Neural cell (in vitro differentiated cells): ENCODE data around the gene ADGRG6. TPM values are rescaled to one million over a fixed set of nuclear protein-coding genes. Genes with fewer than 3 reads are reported as not detected.

Experiments
- H2AFZ ChIP-seq: fragments of 200-600, 300-800 bp; sonication (generic), shearing (Covaris generic); 2 replicates; pipeline ENCODE4 v1.6.0; 2014; ENCODE audit warnings: low read depth, mild to moderate bottlenecking, antibody characterized with exemption, low read length, moderate library complexity
- H3F3A ChIP-seq: fragments of 200-600 bp; shearing (Covaris generic); 2 replicates; pipeline ENCODE4 v1.6.1; 2016; ENCODE audit warnings: mild to moderate bottlenecking, moderate library complexity, mixed read lengths, antibody characterized with exemption, low read length; ENCODE audit not compliant: insufficient read depth, poor library complexity, severe bottlenecking
- H3K27ac ChIP-seq: fragments of 200-600, 300-800 bp; sonication (generic), shearing (Covaris generic); 2 replicates; pipeline ENCODE4 v1.5.1; 2014; ENCODE audit warnings: mild to moderate bottlenecking, low read length, moderate library complexity
- H3K27me3 ChIP-seq: fragments of 300-800, 200-600 bp; sonication (generic), shearing (Covaris generic); 2 replicates; pipeline ENCODE4 v1.6.0; 2014; ENCODE audit warnings: mild to moderate bottlenecking, low read depth, low read length, moderate library complexity; ENCODE audit not compliant: insufficient read depth
- H3K36me3 ChIP-seq: fragments of 300-800, 200-600 bp; sonication (generic), shearing (Covaris generic); 2 replicates; pipeline ENCODE4 v1.5.1; 2014; ENCODE audit warnings: mild to moderate bottlenecking, antibody characterized with exemption, low read length, moderate library complexity; ENCODE audit not compliant: insufficient read depth
- H3K4me2 ChIP-seq: fragments of 300-800, 200-600 bp; sonication (generic), shearing (Covaris generic); 2 replicates; pipeline ENCODE4 v1.6.0; 2014; ENCODE audit warnings: mild to moderate bottlenecking, low read length
- H3K4me3 ChIP-seq: fragments of 300-800, 200-600 bp; sonication (generic), shearing (Covaris generic); 2 replicates; pipeline ENCODE4 v1.5.1; 2014; ENCODE audit warnings: mild to moderate bottlenecking, low read length, moderate library complexity
- H3K79me2 ChIP-seq: fragments of 200-600 bp; shearing (Covaris generic); replicated peaks from 2 replicates; pipeline ENCODE4 v1.6.0; 2014; ENCODE audit warnings: mild to moderate bottlenecking, low read length, moderate library complexity; ENCODE audit not compliant: insufficient read depth
- H3K9ac ChIP-seq: fragments of 300-800, 200-600 bp; sonication (generic), shearing (Covaris generic); 2 replicates; pipeline ENCODE4 v1.6.1; 2016; ENCODE audit warnings: mild to moderate bottlenecking, low read length, mixed read lengths
- H3K9me2 ChIP-seq: fragments of 200-600 bp; shearing (Covaris generic); 2 replicates; pipeline ENCODE4 v1.6.1; 2016; ENCODE audit warnings: mild to moderate bottlenecking, low read length, mixed read lengths; ENCODE audit not compliant: insufficient read depth
- H3K9me3 ChIP-seq: fragments of 200-600, 300-800 bp; sonication (generic), shearing (Covaris generic); 2 replicates; pipeline ENCODE4 v1.6.1; 2016; ENCODE audit warnings: mild to moderate bottlenecking, mixed run types, low read length, moderate library complexity, mixed read lengths
- H4K20me1 ChIP-seq: fragments of 200-600 bp; shearing (Covaris generic); 2 replicates; pipeline ENCODE4 v1.6.1; 2016; ENCODE audit warnings: mild to moderate bottlenecking, mixed run types; ENCODE audit not compliant: insufficient read depth
- EP300 ChIP-seq: fragments of 450-650 bp; conservative IDR thresholded peaks from 2 replicates; pipeline ENCODE4 v1.6.1; 2014; ENCODE audit warnings: antibody characterized with exemption, mild to moderate bottlenecking, moderate library complexity; ENCODE audit not compliant: poor library complexity, severe bottlenecking
- EZH2 ChIP-seq: fragments of 200-600, 300-800 bp; shearing (Covaris generic), sonication (generic); IDR thresholded peaks from 2 replicates; pipeline ENCODE4 v1.6.1; 2014; ENCODE audit warnings: antibody characterized with exemption, low read length, borderline replicate concordance, mild to moderate bottlenecking; ENCODE audit not compliant: insufficient read depth, poor library complexity, severe bottlenecking
- MXI1 ChIP-seq: fragments of 450-650 bp; conservative IDR thresholded peaks from 2 replicates; pipeline ENCODE4 v1.6.1; 2014; ENCODE audit warnings: antibody characterized with exemption, mild to moderate bottlenecking; ENCODE audit not compliant: poor library complexity, severe bottlenecking
- POLR2AphosphoS5 ChIP-seq: IDR thresholded peaks from 2 replicates; pipeline ENCODE4 v1.6.1; 2012
- RAD21 ChIP-seq: fragments of 450-650 bp; conservative IDR thresholded peaks from 2 replicates; pipeline ENCODE4 v1.6.1; 2014; ENCODE audit warnings: antibody characterized with exemption, mild to moderate bottlenecking, moderate library complexity
- SMC3 ChIP-seq: fragments of 450-650 bp; conservative IDR thresholded peaks from 2 replicates; pipeline ENCODE4 v1.6.1; 2014; ENCODE audit warnings: antibody characterized with exemption, mild to moderate bottlenecking, moderate library complexity; ENCODE audit not compliant: poor library complexity
- TAF1 ChIP-seq: IDR thresholded peaks from 2 replicates; pipeline ENCODE4 v1.6.1; 2012; ENCODE audit warnings: low read depth
- polyA plus RNA-seq: library from polyadenylated mRNA; depleted of rRNA; stranded (reverse); fragments of >200 nt; gene quantifications from 2 replicates; pipeline ENCODE4 v1.2.3, GENCODE V29; 2014
- TF ChIP-seq, protein P1 (sequence below): fragments of 450-650 bp; IDR thresholded peaks from 2 replicates; pipeline ENCODE4 v1.5.1; 2014; ENCODE audit warnings: antibody characterized with exemption, mild to moderate bottlenecking, moderate library complexity; ENCODE audit not compliant: poor library complexity, severe bottlenecking
- TF ChIP-seq, protein P2 (sequence below): IDR thresholded peaks from 2 replicates; pipeline ENCODE4 v1.6.1; 2012; ENCODE audit warnings: borderline replicate concordance

Gene ADGRG6
- polyA plus RNA-seq, 1 donor from 2014 or later, result 0.37 TPM

DNA sequence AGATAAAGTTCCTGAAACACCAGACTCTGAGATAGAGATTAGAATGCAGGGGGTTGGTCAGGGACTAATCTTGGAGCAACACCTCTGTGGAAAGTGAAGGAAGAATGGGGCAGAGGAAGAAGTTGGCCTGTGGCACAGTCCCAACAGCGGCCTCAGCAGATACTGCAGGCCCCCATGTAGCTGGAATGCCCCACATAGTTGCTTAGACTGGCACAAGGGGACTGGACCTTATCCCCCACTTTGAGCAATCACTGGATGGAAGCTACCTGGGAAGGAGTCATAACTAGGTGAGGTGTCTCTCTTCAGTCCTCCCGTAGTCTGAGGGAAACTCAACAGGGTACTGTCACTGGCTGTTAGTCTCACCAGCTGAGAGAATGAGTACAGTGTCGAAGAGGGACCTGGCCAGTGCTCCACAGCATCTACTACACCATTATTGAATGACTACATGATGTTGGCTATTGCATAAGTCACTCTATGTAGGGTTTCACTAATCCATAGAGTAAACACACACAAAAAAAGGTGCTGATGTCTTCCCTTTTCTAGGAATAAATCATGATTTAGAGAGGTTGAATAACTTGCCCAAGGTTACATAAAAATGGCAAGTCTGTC lies 47.5 kb downstream of the ADGRG6 start:
- Histone ChIP-seq H3K4me2 (no peak overlapping the region), H3K27ac (no peak overlapping the region), H3K9ac (no peak overlapping the region), H3K27me3 (no peaks in the 10 kb centered on the region), H3K4me3 (no peak overlapping the region), H3K36me3 (no peaks in the 10 kb centered on the region), H4K20me1 (no peaks in the 10 kb centered on the region), H3F3A (no peaks in the 10 kb centered on the region), H3K9me2 (no peaks in the 10 kb centered on the region), H3K79me2 (no peaks in the 10 kb centered on the region), H3K9me3 (no peaks in the 10 kb centered on the region), H2AFZ (no peak overlapping the region)
- no peak for TF ChIP-seq POLR2AphosphoS5
- TF ChIP-seq EP300, result no peak
- no peak for TF ChIP-seq TAF1
- TF ChIP-seq RAD21, result no peak
- TF ChIP-seq, protein P1, sequence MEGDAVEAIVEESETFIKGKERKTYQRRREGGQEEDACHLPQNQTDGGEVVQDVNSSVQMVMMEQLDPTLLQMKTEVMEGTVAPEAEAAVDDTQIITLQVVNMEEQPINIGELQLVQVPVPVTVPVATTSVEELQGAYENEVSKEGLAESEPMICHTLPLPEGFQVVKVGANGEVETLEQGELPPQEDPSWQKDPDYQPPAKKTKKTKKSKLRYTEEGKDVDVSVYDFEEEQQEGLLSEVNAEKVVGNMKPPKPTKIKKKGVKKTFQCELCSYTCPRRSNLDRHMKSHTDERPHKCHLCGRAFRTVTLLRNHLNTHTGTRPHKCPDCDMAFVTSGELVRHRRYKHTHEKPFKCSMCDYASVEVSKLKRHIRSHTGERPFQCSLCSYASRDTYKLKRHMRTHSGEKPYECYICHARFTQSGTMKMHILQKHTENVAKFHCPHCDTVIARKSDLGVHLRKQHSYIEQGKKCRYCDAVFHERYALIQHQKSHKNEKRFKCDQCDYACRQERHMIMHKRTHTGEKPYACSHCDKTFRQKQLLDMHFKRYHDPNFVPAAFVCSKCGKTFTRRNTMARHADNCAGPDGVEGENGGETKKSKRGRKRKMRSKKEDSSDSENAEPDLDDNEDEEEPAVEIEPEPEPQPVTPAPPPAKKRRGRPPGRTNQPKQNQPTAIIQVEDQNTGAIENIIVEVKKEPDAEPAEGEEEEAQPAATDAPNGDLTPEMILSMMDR, result no peak
- TF ChIP-seq, protein P2, sequence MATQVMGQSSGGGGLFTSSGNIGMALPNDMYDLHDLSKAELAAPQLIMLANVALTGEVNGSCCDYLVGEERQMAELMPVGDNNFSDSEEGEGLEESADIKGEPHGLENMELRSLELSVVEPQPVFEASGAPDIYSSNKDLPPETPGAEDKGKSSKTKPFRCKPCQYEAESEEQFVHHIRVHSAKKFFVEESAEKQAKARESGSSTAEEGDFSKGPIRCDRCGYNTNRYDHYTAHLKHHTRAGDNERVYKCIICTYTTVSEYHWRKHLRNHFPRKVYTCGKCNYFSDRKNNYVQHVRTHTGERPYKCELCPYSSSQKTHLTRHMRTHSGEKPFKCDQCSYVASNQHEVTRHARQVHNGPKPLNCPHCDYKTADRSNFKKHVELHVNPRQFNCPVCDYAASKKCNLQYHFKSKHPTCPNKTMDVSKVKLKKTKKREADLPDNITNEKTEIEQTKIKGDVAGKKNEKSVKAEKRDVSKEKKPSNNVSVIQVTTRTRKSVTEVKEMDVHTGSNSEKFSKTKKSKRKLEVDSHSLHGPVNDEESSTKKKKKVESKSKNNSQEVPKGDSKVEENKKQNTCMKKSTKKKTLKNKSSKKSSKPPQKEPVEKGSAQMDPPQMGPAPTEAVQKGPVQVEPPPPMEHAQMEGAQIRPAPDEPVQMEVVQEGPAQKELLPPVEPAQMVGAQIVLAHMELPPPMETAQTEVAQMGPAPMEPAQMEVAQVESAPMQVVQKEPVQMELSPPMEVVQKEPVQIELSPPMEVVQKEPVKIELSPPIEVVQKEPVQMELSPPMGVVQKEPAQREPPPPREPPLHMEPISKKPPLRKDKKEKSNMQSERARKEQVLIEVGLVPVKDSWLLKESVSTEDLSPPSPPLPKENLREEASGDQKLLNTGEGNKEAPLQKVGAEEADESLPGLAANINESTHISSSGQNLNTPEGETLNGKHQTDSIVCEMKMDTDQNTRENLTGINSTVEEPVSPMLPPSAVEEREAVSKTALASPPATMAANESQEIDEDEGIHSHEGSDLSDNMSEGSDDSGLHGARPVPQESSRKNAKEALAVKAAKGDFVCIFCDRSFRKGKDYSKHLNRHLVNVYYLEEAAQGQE, result no peak
- no peak for TF ChIP-seq MXI1
- TF ChIP-seq EZH2, result no peak
- TF ChIP-seq SMC3, result no peak

DNA sequence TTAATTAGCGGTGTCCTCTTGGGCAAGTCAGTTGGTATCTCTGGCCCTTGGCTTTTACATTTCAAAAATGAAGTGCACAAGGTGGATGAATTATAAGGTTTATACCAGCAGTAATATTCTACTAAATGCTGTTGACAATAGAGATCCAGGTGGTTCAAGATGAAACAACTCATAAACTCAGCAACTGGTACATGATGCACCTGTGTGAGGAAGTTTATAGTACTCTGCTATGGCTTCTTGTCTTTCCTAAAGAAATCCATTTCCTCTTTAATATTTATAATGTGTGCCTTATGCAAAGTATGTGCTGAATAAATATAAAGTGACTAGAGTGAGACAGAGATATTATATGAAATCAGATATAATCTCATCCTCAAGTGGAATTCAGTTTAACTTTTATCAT lies 48.5 kb downstream of the ADGRG6 start:
- Histone ChIP-seq H3K27me3 (no peaks in the 10 kb centered on the region), H3K4me3 (no peak overlapping the region), H4K20me1 (no peaks in the 10 kb centered on the region), H3F3A (no peaks in the 10 kb centered on the region), H3K9me3 (no peaks in the 10 kb centered on the region), H3K9ac (no peak overlapping the region), H2AFZ (no peak overlapping the region), H3K9me2 (no peaks in the 10 kb centered on the region), H3K4me2 (no peak overlapping the region), H3K79me2 (no peaks in the 10 kb centered on the region), H3K36me3 (no peaks in the 10 kb centered on the region), H3K27ac (no peak overlapping the region)
- no peak for TF ChIP-seq EP300
- TF ChIP-seq, protein P1, result no peak
- TF ChIP-seq RAD21, result no peak
- no peak for TF ChIP-seq MXI1
- TF ChIP-seq POLR2AphosphoS5, result no peak
- no peak for TF ChIP-seq SMC3
- TF ChIP-seq, protein P2, result no peak
- no peak for TF ChIP-seq EZH2
- TF ChIP-seq TAF1, result no peak
